Amniotic epithelial cell (primary cell): ENCODE measurements around the gene PAQR5.
"Not testable (repeated sequence)": the region's sequence is repeated elsewhere in the genome, so short reads cannot be mapped to it uniquely, and the experiment has no call there.

Experiments
- DNase-seq: peaks from one replicate; pipeline ENCODE4 v3.0.0-alpha.2; 2010; ENCODE audit warnings: low read depth

The PAQR5 gene

GRCh38 chr15:69316291-69316690 is 17.6 kb downstream of the PAQR5 start:
- peak; percentile 17 for DNase-seq

- no peak for DNase-seq
Measured at GRCh38 chr15:69317392-69317841, 18.7 kb downstream of the PAQR5 start.

GRCh38 chr15:69318033-69318432 is 19.3 kb downstream of the PAQR5 start:
- DNase-seq: no peak

GRCh38 chr15:69319384-69320375 is 21.0 kb downstream of the PAQR5 start:
- peak; percentile 37 for DNase-seq

- peak; percentile 63 for DNase-seq
Measured at GRCh38 chr15:69320977-69321554, 22.4 kb downstream of the PAQR5 start.

GRCh38 chr15:69323893-69324430 is 25.2 kb downstream of the PAQR5 start:
- peak; percentile 26 for DNase-seq

- no peak for DNase-seq
Measured at GRCh38 chr15:69324565-69324964, 25.9 kb downstream of the PAQR5 start.

GRCh38 chr15:69325456-69325971 is 26.8 kb downstream of the PAQR5 start:
- DNase-seq: no peak

- DNase-seq: no peak
Measured at GRCh38 chr15:69328080-69328479, 29.4 kb downstream of the PAQR5 start.

GRCh38 chr15:69328739-69329138 is 30.0 kb downstream of the PAQR5 start:
- DNase-seq: no peak

- no peak for DNase-seq
Measured at GRCh38 chr15:69337138-69337537, 38.4 kb downstream of the PAQR5 start.

GRCh38 chr15:69338535-69339213 is 40.0 kb downstream of the PAQR5 start:
- DNase-seq: no peak

GRCh38 chr15:69339214-69339543 is 40.5 kb downstream of the PAQR5 start:
- not testable (repeated sequence) for DNase-seq

- no peak for DNase-seq
Measured at GRCh38 chr15:69340243-69340900, 41.7 kb downstream of the PAQR5 start.

GRCh38 chr15:69341356-69341755 is 42.6 kb downstream of the PAQR5 start:
- DNase-seq: no peak

GRCh38 chr15:69342460-69343076 is 43.9 kb downstream of the PAQR5 start:
- no peak for DNase-seq

- no peak for DNase-seq
Measured at GRCh38 chr15:69343133-69343532, 44.4 kb downstream of the PAQR5 start.

- no peak for DNase-seq
Measured at GRCh38 chr15:69344238-69344637, 45.5 kb downstream of the PAQR5 start.

GRCh38 chr15:69346112-69346511 is 47.4 kb downstream of the PAQR5 start:
- peak; percentile 29 for DNase-seq

- DNase-seq: no peak
Measured at GRCh38 chr15:69351333-69351732, 52.6 kb downstream of the PAQR5 start.

- no peak for DNase-seq
Measured at GRCh38 chr15:69351884-69352283, 53.2 kb downstream of the PAQR5 start.
